GM04503 (cell line): ENCODE data around the gene PI4KA.
"Not testable (repeated sequence)": the region's sequence is repeated elsewhere in the genome, so short reads cannot be mapped to it uniquely, and the experiment has no call there.

Experiments used
- DNase-seq: peaks from one replicate; pipeline ENCODE4 v3.0.0-alpha.2; 2012; ENCODE audit warnings: low read depth

PI4KA gene

GRCh38 chr22:20776624-20777405 is 81.8 kb downstream of the PI4KA start:
- DNase-seq: no peak

GRCh38 chr22:20775342-20775895 is 83.2 kb downstream of the PI4KA start:
- DNase-seq: no peak

GRCh38 chr22:20774882-20775281 is 83.7 kb downstream of the PI4KA start:
- no peak for DNase-seq

GRCh38 chr22:20773793-20774212 is 84.8 kb downstream of the PI4KA start, which contains the start of gene SERPIND1:
Gene SERPIND1 (plus strand): TSS chr22:20774113. CDS start chr22:20779313, 5,200 bp downstream.
- DNase-seq: no peak

GRCh38 chr22:20771918-20772625 is 86.5 kb downstream of the PI4KA start:
- no peak for DNase-seq

GRCh38 chr22:20769496-20769826 is 89.2 kb downstream of the PI4KA start:
- DNase-seq: not testable (repeated sequence)

- no peak for DNase-seq
Observed at GRCh38 chr22:20766530-20766929, 92.1 kb downstream of the PI4KA start.

GRCh38 chr22:20765938-20766337 is 92.7 kb downstream of the PI4KA start:
- no peak for DNase-seq

- no peak for DNase-seq
Observed at GRCh38 chr22:20764729-20765128, 93.9 kb downstream of the PI4KA start.

GRCh38 chr22:20764471-20764720 is 94.2 kb downstream of the PI4KA start:
- no peak for DNase-seq

GRCh38 chr22:20763630-20764470 is 94.8 kb downstream of the PI4KA start:
- DNase-seq: no peak

GRCh38 chr22:20762233-20762796 is 96.3 kb downstream of the PI4KA start:
- DNase-seq: no peak

GRCh38 chr22:20761536-20761935 is 97.1 kb downstream of the PI4KA start:
- DNase-seq: no peak

GRCh38 chr22:20760084-20760483 is 98.5 kb downstream of the PI4KA start:
- DNase-seq: no peak

- no peak for DNase-seq
Observed at GRCh38 chr22:20758688-20759087, 99.9 kb downstream of the PI4KA start.

GRCh38 chr22:20756846-20757245 is 101.8 kb downstream of the PI4KA start:
- DNase-seq: no peak

GRCh38 chr22:20752873-20753272 is 105.7 kb downstream of the PI4KA start:
- DNase-seq: no peak

GRCh38 chr22:20752104-20752741 is 106.4 kb downstream of the PI4KA start:
- DNase-seq: no peak

- no peak for DNase-seq
Observed at GRCh38 chr22:20751185-20751851, 107.3 kb downstream of the PI4KA start.

- peak; percentile 57 for DNase-seq
Observed at GRCh38 chr22:20750461-20751184, 108.0 kb downstream of the PI4KA start.
